Right atrium auricular region (tissue), 2 donors: ENCODE data around the gene TMOD4. TPM values are rescaled to one million over a fixed set of nuclear protein-coding genes. Genes with fewer than 3 reads are reported as not detected.

Source experiments
- DNase-seq: peaks from one replicate; pipeline ENCODE4 v3.0.0-alpha.2; 2019; ENCODE audit warnings: low spot score
- H3K27ac ChIP-seq, 2 donors: fragments of 200-600 bp; sonication (generic); 1 replicate in 1 of 2; 2 replicates in 1 of 2; pipeline ENCODE4 v1.5.1; 2016 to 2019
- H3K27me3 ChIP-seq, 2 donors: fragments of 200-600 bp; sonication (generic); one replicate each; pipeline versions ENCODE4 v1.5.1 to v1.6.0; 2017 to 2019
- H3K36me3 ChIP-seq: fragments of 200-600 bp; sonication (generic); one replicate; pipeline ENCODE4 v1.5.1; 2016
- H3K4me1 ChIP-seq, 2 donors: fragments of 200-600 bp; sonication (generic); one replicate each; pipeline versions ENCODE4 v1.5.1 to v1.6.0; 2017 to 2019
- H3K4me3 ChIP-seq, 2 donors: fragments of 200-600 bp; sonication (generic); 1 replicate in 1 of 2; 2 replicates in 1 of 2; pipeline ENCODE4 v1.5.1; 2017 to 2019; ENCODE audit warnings: mild to moderate bottlenecking in 1 of 2, moderate library complexity in 1 of 2
- H3K9me3 ChIP-seq, 2 donors: fragments of 200-600 bp; sonication (generic); one replicate each; pipeline ENCODE4 v1.5.1; 2019
- CTCF ChIP-seq, 2 donors: fragments of 200-600 bp; sonication (generic); IDR thresholded peaks; one replicate each; pipeline ENCODE4 v1.5.1; 2019; ENCODE audit warnings: antibody characterized with exemption in 2 of 2
- total RNA-seq, 2 donors: library from RNA; depleted of rRNA; stranded (reverse); fragments of >200 nt; gene quantifications; one replicate each; pipeline ENCODE4 v1.1.0, GENCODE V29; 2016

Gene TMOD4
- total RNA-seq, 2 donors from 2014 or later: not detected

GRCh38 chr1:151158751-151159251, 17.0 kb downstream of the TMOD4 start:
- Histone ChIP-seq H3K4me3 (no peak overlapping the region), H3K4me1 (peaks cover 0 to 9% of the 10 kb centered on the region in 2 donors), H3K9me3 (no peaks in the 10 kb centered on the region), H3K36me3 (peaks cover 30% of the 10 kb centered on the region), H3K27ac (no peak overlapping the region), H3K27me3 (no peaks in the 10 kb centered on the region)
- no peak for DNase-seq
- TF ChIP-seq CTCF (IDR thresholded peaks at IDR 0.05): no peak

GRCh38 chr1:151158326-151158725, 17.5 kb downstream of the TMOD4 start:
- H3K4me1 ChIP-seq: peaks cover 0 to 4% of the 10 kb centered on the region in 2 donors
- H3K36me3 ChIP-seq: peaks cover 30% of the 10 kb centered on the region
- no peak overlapping the region for H3K4me3 ChIP-seq
- no peak overlapping the region for H3K27ac ChIP-seq
- no peak for DNase-seq
- no peaks in the 10 kb centered on the region for H3K9me3 ChIP-seq
- H3K27me3 ChIP-seq: no peaks in the 10 kb centered on the region
- no peak for TF ChIP-seq CTCF (IDR thresholded peaks at IDR 0.05)

- peak overlapping the region; percentile 22 to 30 for H3K4me3 ChIP-seq
- peaks cover 30% of the 10 kb centered on the region for H3K36me3 ChIP-seq
- H3K4me1 ChIP-seq: peaks cover 0 to 4% of the 10 kb centered on the region in 2 donors
- DNase-seq: no peak
- H3K27ac ChIP-seq: peak overlapping the region in 1 of 2 donors; percentile 22
- no peaks in the 10 kb centered on the region for H3K9me3 ChIP-seq
- H3K27me3 ChIP-seq: no peaks in the 10 kb centered on the region
- TF ChIP-seq CTCF (IDR thresholded peaks at IDR 0.05): no peak
Observed at GRCh38 chr1:151157067-151157531, 18.7 kb downstream of the TMOD4 start.

GRCh38 chr1:151156515-151156819, 19.3 kb downstream of the TMOD4 start, which contains the start of gene TNFAIP8L2:
Gene TNFAIP8L2 (plus strand): TSS chr1:151156649. CDS start chr1:151158698, 2,049 bp downstream.
- DNase-seq: no peak
- TF ChIP-seq CTCF (IDR thresholded peaks at IDR 0.05): no peak
- peak within 1 kb of the TSS; percentile 22 to 30 for H3K4me3 ChIP-seq
- peaks cover 27% of the 10 kb centered on the region for H3K36me3 ChIP-seq
- peak within 1 kb of the TSS; percentile 3 to 22 for H3K27ac ChIP-seq
- H3K9me3 ChIP-seq: no peaks in the 10 kb centered on the region
- peaks cover 0 to 4% of the 10 kb centered on the region in 2 donors for H3K4me1 ChIP-seq
- no peaks in the 10 kb centered on the region for H3K27me3 ChIP-seq

- H3K36me3 ChIP-seq: no peaks in the 10 kb centered on the region
- DNase-seq: no peak
- TF ChIP-seq CTCF (IDR thresholded peaks at IDR 0.05): no peak
- no peaks in the 10 kb centered on the region for H3K27me3 ChIP-seq
- H3K4me1 ChIP-seq: peaks cover 0 to 42% of the 10 kb centered on the region in 2 donors
- no peak overlapping the region for H3K4me3 ChIP-seq
- H3K9me3 ChIP-seq: no peaks in the 10 kb centered on the region
- H3K27ac ChIP-seq: peak overlapping the region; percentile 88 to 92
Observed at GRCh38 chr1:151147665-151148064, 28.1 kb downstream of the TMOD4 start.

GRCh38 chr1:151147132-151147503, 28.7 kb downstream of the TMOD4 start:
- Histone ChIP-seq H3K4me1 (peaks cover 0 to 48% of the 10 kb centered on the region in 2 donors), H3K4me3 (peak overlapping the region; percentile 81 to 93), H3K27ac (peak overlapping the region; percentile 88 to 92), H3K27me3 (no peaks in the 10 kb centered on the region), H3K36me3 (no peaks in the 10 kb centered on the region), H3K9me3 (no peaks in the 10 kb centered on the region)
- no peak for TF ChIP-seq CTCF (IDR thresholded peaks at IDR 0.05)
- no peak for DNase-seq
